OCI-LY1 (cell line): ENCODE results near the gene DIAPH3.

Experiments
- H2AFZ ChIP-seq: fragments of 200-600 bp; sonication (generic), shearing (Covaris generic); 2 replicates; pipeline ENCODE4 v1.6.0; 2014; ENCODE audit warnings: antibody characterized with exemption, mild to moderate bottlenecking, low read length
- H3F3A ChIP-seq: fragments of 200-600 bp; sonication (generic), shearing (Covaris generic); 2 replicates; pipeline ENCODE4 v1.6.0; 2014; ENCODE audit warnings: mild to moderate bottlenecking, antibody characterized with exemption, low read length, moderate library complexity; ENCODE audit not compliant: insufficient read depth
- H3K27ac ChIP-seq: fragments of 200-600 bp; sonication (generic); 2 replicates; pipeline ENCODE4 v1.5.1; 2014; ENCODE audit warnings: low read length, mixed run types, mild to moderate bottlenecking, low read depth; ENCODE audit not compliant: poor library complexity, severe bottlenecking
- H3K27me3 ChIP-seq: fragments of 200-600 bp; sonication (generic); 2 replicates; pipeline ENCODE4 v1.6.0; 2014; ENCODE audit warnings: antibody characterized with exemption, mild to moderate bottlenecking, low read length, moderate library complexity; ENCODE audit not compliant: insufficient read depth
- H3K36me3 ChIP-seq: fragments of 200-600 bp; sonication (generic); 2 replicates; pipeline ENCODE4 v1.6.1; 2014; ENCODE audit warnings: mild to moderate bottlenecking, antibody characterized with exemption, low read length, moderate library complexity, mixed read lengths; ENCODE audit not compliant: insufficient read depth
- H3K4me1 ChIP-seq: fragments of 200-600 bp; sonication (generic); 2 replicates; pipeline ENCODE4 v1.5.1; 2014; ENCODE audit warnings: mild to moderate bottlenecking, low read length, moderate library complexity; ENCODE audit not compliant: insufficient read depth, severe bottlenecking
- H3K4me2 ChIP-seq: fragments of 200-600 bp; sonication (generic), shearing (Covaris generic); 2 replicates; pipeline ENCODE4 v1.6.1; 2014; ENCODE audit warnings: low read length
- H3K4me3 ChIP-seq: fragments of 200-600 bp; sonication (generic); 2 replicates; pipeline ENCODE4 v1.5.1; 2014; ENCODE audit warnings: low read length, low read depth, mild to moderate bottlenecking, mixed read lengths; ENCODE audit not compliant: poor library complexity, severe bottlenecking
- H3K79me2 ChIP-seq: fragments of 200-600 bp; shearing (Covaris generic); 2 replicates; pipeline ENCODE4 v1.6.1; 2016; ENCODE audit warnings: mixed run types, low read length, mixed read lengths; ENCODE audit not compliant: insufficient read depth
- H3K9ac ChIP-seq: fragments of 200-600 bp; sonication (generic), shearing (Covaris generic); 2 replicates; pipeline ENCODE4 v1.6.1; 2014; ENCODE audit warnings: mild to moderate bottlenecking, low read length, mixed read lengths
- H3K9me2 ChIP-seq: fragments of 200-600 bp; sonication (generic), shearing (Covaris generic); 2 replicates; pipeline ENCODE4 v1.6.1; 2014; ENCODE audit warnings: low read depth, mild to moderate bottlenecking, low read length, mixed read lengths
- H3K9me3 ChIP-seq: fragments of 200-600 bp; shearing (Covaris generic); 2 replicates; pipeline ENCODE4 v1.6.1; 2014; ENCODE audit warnings: low read length, mixed read lengths
- H4K20me1 ChIP-seq: fragments of 200-600 bp; sonication (generic), shearing (Covaris generic); 2 replicates; pipeline ENCODE4 v1.6.0; 2016; ENCODE audit warnings: mild to moderate bottlenecking, low read length; ENCODE audit not compliant: insufficient read depth
- EZH2 ChIP-seq: fragments of 200-600 bp; sonication (generic), shearing (Covaris generic); IDR thresholded peaks from 2 replicates; pipeline ENCODE4 v1.8.0; 2017; ENCODE audit warnings: borderline replicate concordance, mixed run types, mild to moderate bottlenecking, antibody characterized with exemption, low read length, moderate library complexity, mixed read lengths
- TF ChIP-seq, protein P1 (sequence below): fragments of 200-600 bp; sonication (generic), shearing (Covaris generic); IDR thresholded peaks from 2 replicates; pipeline ENCODE4 v1.5.1; 2017; ENCODE audit warnings: mild to moderate bottlenecking, antibody characterized with exemption, low read length, moderate library complexity, mixed read lengths

The DIAPH3 gene

DNA sequence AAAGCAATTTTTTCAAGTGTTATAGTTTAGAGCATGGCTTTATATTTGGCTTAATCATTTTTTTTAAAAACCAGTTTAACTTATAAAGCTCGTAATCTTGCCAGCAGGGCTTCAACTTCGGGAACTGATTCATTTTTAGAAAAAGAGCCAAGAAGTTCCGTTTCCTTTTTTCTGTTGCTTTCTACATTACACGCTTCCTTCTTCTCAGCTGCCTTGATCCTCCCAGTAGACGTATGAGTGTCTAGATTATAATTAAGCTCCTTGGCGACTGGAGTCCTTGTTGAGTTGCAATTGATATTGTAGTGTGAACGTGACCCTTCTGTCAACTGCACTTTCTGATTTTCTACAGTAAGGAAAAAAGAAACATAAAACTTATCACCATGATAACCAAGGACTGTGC lies 497.2 kb downstream of the DIAPH3 start:
- Histone ChIP-seq H3K36me3 (no peaks in the 10 kb centered on the region), H3K27ac (no peak overlapping the region), H3K4me3 (no peak overlapping the region), H3K4me1 (no peaks in the 10 kb centered on the region), H3K9ac (no peak overlapping the region), H3K27me3 (no peaks in the 10 kb centered on the region), H3K9me3 (no peaks in the 10 kb centered on the region), H4K20me1 (no peaks in the 10 kb centered on the region), H3F3A (no peaks in the 10 kb centered on the region), H3K79me2 (no peaks in the 10 kb centered on the region), H2AFZ (no peak overlapping the region), H3K4me2 (no peak overlapping the region), H3K9me2 (no peaks in the 10 kb centered on the region)
- TF ChIP-seq, protein P1, sequence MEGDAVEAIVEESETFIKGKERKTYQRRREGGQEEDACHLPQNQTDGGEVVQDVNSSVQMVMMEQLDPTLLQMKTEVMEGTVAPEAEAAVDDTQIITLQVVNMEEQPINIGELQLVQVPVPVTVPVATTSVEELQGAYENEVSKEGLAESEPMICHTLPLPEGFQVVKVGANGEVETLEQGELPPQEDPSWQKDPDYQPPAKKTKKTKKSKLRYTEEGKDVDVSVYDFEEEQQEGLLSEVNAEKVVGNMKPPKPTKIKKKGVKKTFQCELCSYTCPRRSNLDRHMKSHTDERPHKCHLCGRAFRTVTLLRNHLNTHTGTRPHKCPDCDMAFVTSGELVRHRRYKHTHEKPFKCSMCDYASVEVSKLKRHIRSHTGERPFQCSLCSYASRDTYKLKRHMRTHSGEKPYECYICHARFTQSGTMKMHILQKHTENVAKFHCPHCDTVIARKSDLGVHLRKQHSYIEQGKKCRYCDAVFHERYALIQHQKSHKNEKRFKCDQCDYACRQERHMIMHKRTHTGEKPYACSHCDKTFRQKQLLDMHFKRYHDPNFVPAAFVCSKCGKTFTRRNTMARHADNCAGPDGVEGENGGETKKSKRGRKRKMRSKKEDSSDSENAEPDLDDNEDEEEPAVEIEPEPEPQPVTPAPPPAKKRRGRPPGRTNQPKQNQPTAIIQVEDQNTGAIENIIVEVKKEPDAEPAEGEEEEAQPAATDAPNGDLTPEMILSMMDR, result no peak
- no peak for TF ChIP-seq EZH2

DNA sequence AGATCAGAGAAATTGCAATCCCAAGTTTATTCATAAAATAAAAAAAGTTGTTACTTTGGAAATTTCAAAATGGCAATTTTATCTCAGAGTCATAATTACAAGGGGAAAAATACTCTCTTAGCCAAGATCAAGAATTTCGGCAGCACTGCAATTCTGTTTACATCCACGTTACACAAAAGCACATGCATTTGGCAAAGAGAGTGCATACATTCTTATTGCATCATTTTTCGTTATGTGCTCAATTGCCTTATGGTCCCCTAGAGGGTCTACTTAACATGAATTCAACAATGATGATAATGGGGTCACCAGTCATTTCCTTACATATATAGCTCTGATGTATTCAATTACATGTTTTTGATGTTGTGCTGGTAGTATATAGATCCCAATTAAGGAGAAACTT lies 498.0 kb downstream of the DIAPH3 start:
- no peaks in the 10 kb centered on the region for H3K27me3 ChIP-seq
- H3K9ac ChIP-seq, result no peak overlapping the region
- H3K4me1 ChIP-seq, result no peaks in the 10 kb centered on the region
- no peak overlapping the region for H3K4me2 ChIP-seq
- no peak overlapping the region for H3K4me3 ChIP-seq
- H3K79me2 ChIP-seq, result no peaks in the 10 kb centered on the region
- H3K27ac ChIP-seq, result no peak overlapping the region
- no peaks in the 10 kb centered on the region for H3F3A ChIP-seq
- no peaks in the 10 kb centered on the region for H3K36me3 ChIP-seq
- no peaks in the 10 kb centered on the region for H3K9me2 ChIP-seq
- TF ChIP-seq, protein P1, result no peak
- no peak for TF ChIP-seq EZH2
- H3K9me3 ChIP-seq, result no peaks in the 10 kb centered on the region
- H2AFZ ChIP-seq, result no peak overlapping the region
- no peaks in the 10 kb centered on the region for H4K20me1 ChIP-seq

GRCh38 chr13:59665184-59665583 lies 498.5 kb downstream of the DIAPH3 start:
- Histone ChIP-seq H3K4me3 (no peak overlapping the region), H3K79me2 (no peaks in the 10 kb centered on the region), H3K4me2 (no peak overlapping the region), H3K27ac (no peak overlapping the region), H4K20me1 (no peaks in the 10 kb centered on the region), H3F3A (no peaks in the 10 kb centered on the region), H3K9me3 (no peaks in the 10 kb centered on the region), H3K9me2 (no peaks in the 10 kb centered on the region), H3K36me3 (no peaks in the 10 kb centered on the region), H3K4me1 (no peaks in the 10 kb centered on the region), H3K27me3 (no peaks in the 10 kb centered on the region), H2AFZ (no peak overlapping the region), H3K9ac (no peak overlapping the region)
- TF ChIP-seq, protein P1, result no peak
- TF ChIP-seq EZH2, result no peak
